ENCODE measurements around the gene CRYL1. TPM values are rescaled to one million over a fixed set of nuclear protein-coding genes. Genes with fewer than 3 reads are reported as not detected.

Gene CRYL1
- total RNA-seq, 1 experiment from 2014 or later = 5.9 TPM

DNA sequence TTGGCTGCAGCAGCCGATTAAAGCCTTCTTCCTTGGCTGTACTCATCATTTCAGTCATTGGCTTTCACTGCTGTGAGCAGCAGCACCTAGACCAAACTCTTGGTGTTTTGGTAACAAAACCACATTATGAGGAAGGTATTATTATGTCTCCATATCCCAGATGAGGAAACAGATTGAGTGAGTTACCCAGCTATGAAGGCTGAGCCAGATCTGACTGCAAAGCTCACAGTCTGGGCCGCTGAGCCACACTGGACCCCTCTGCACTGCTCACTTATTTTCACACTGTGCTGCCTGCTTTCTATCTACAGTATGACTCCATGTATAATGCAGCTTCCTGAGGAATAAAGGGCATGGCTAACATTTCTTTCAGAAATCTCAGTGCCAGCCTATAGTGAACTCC is 24.5 kb downstream of the CRYL1 start:
- CTCF ChIA-PET = no interaction called here
- H3K27me3 ChIP-seq (replicated peaks; ENCODE audit: insufficient read depth, low read depth, low read length, poor library complexity) = no peaks in the 10 kb centered on the region
- H3K27ac ChIP-seq (ENCODE audit: low read depth, low read length, poor library complexity, severe bottlenecking) = no peak overlapping the region
- DNase-seq (ENCODE audit: low spot score) = no peak
- TF ChIP-seq CTCF (conservative IDR thresholded peaks at IDR 0.05; ENCODE audit: low read depth, low read length) = no peak
- TF ChIP-seq EZH2 (IDR thresholded peaks at IDR 0.05; ENCODE audit: borderline replicate concordance, low read depth, low read length, poor library complexity, severe bottlenecking) = no peak
- H3K4me3 ChIP-seq (ENCODE audit: low read depth, low read length, poor library complexity, severe bottlenecking) = no peak overlapping the region
- peaks cover 5% of the 10 kb centered on the region for H3K9me3 ChIP-seq (ENCODE audit: low read depth, low read length, poor library complexity, severe bottlenecking)
- no peaks in the 10 kb centered on the region for H3K4me1 ChIP-seq (ENCODE audit: insufficient read depth, low read length, poor library complexity, severe bottlenecking)
- POLR2A ChIA-PET (ENCODE audit: low non-redundant PET) = no interaction called here
- no TSS peak for BruUV-seq (replicated peaks)
- H3K36me3 ChIP-seq (ENCODE audit: insufficient read depth, low read length, poor library complexity, severe bottlenecking) = no peaks in the 10 kb centered on the region
- intact Hi-C loops (cut with micrococcal nuclease; ENCODE audit: unreplicated experiment) = no loop called here

GRCh38 chr13:20499986-20500385 is 25.7 kb downstream of the CRYL1 start:
- intact Hi-C loops (cut with micrococcal nuclease; ENCODE audit: unreplicated experiment) = loop anchor here (5.0 to 10.0 kb wide), 4 partner anchors 202 to 795 kb away; partner anchors contain the start of genes IL17D, MRPL57 and SKA3
- peaks cover 8% of the 10 kb centered on the region for H3K4me1 ChIP-seq (ENCODE audit: insufficient read depth, low read length, poor library complexity, severe bottlenecking)
- H3K9me3 ChIP-seq (ENCODE audit: low read depth, low read length, poor library complexity, severe bottlenecking) = peaks cover 5% of the 10 kb centered on the region
- ChIA-PET POLR2A (ENCODE audit: low non-redundant PET) (no interaction called here), CTCF (no interaction called here)
- DNase-seq (ENCODE audit: low spot score) = no peak
- no peak overlapping the region for H3K4me3 ChIP-seq (ENCODE audit: low read depth, low read length, poor library complexity, severe bottlenecking)
- H3K36me3 ChIP-seq (ENCODE audit: insufficient read depth, low read length, poor library complexity, severe bottlenecking) = no peaks in the 10 kb centered on the region
- H3K27me3 ChIP-seq (replicated peaks; ENCODE audit: insufficient read depth, low read depth, low read length, poor library complexity) = no peaks in the 10 kb centered on the region
- no peak overlapping the region for H3K27ac ChIP-seq (ENCODE audit: low read depth, low read length, poor library complexity, severe bottlenecking)
- no TSS peak for BruUV-seq (replicated peaks)
- TF ChIP-seq CTCF (conservative IDR thresholded peaks at IDR 0.05; ENCODE audit: low read depth, low read length) (no peak), EZH2 (IDR thresholded peaks at IDR 0.05; ENCODE audit: borderline replicate concordance, low read depth, low read length, poor library complexity, severe bottlenecking) (no peak)

DNA sequence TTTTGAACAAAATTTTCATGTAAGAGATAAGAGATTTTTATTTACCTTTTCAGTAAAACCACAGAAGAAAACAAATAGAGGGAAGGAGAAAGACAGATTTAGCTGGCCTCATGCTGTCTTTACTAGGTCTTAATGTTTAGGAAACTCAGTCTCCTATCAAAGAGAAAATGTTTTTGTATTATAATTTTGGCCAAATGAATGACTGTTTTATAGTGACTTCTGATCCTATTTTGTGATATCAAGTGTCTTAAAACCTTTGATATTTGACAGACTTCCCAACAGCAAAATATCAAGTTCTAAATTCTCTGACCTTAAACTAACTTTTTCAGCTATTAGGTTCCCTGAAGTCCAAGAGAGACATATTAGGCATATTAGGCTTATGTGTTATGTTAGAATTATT is 27.0 kb downstream of the CRYL1 start:
- Histone ChIP-seq H3K27me3 (replicated peaks; ENCODE audit: insufficient read depth, low read depth, low read length, poor library complexity) (no peaks in the 10 kb centered on the region), H3K27ac (ENCODE audit: low read depth, low read length, poor library complexity, severe bottlenecking) (no peak overlapping the region), H3K4me1 (ENCODE audit: insufficient read depth, low read length, poor library complexity, severe bottlenecking) (peaks cover 8% of the 10 kb centered on the region), H3K9me3 (ENCODE audit: low read depth, low read length, poor library complexity, severe bottlenecking) (peaks cover 5% of the 10 kb centered on the region), H3K4me3 (ENCODE audit: low read depth, low read length, poor library complexity, severe bottlenecking) (no peak overlapping the region), H3K36me3 (ENCODE audit: insufficient read depth, low read length, poor library complexity, severe bottlenecking) (no peaks in the 10 kb centered on the region)
- no peak for DNase-seq (ENCODE audit: low spot score)
- CTCF ChIA-PET = no interaction called here
- TF ChIP-seq EZH2 (IDR thresholded peaks at IDR 0.05; ENCODE audit: borderline replicate concordance, low read depth, low read length, poor library complexity, severe bottlenecking) (no peak), CTCF (conservative IDR thresholded peaks at IDR 0.05; ENCODE audit: low read depth, low read length) (no peak)
- POLR2A ChIA-PET (ENCODE audit: low non-redundant PET) = no interaction called here
- no TSS peak for BruUV-seq (replicated peaks)
- intact Hi-C loops (cut with micrococcal nuclease; ENCODE audit: unreplicated experiment) = loop anchor here (5.0 to 10.0 kb wide), 4 partner anchors 204 to 796 kb away; partner anchors contain the start of genes IL17D, MRPL57 and SKA3

Data from A673 (cell line).